ENCODE results near the gene LIMA1.
"Not testable (repeated sequence)": the region's sequence is repeated elsewhere in the genome, so short reads cannot be mapped to it uniquely, and the experiment has no call there.

Gene LIMA1

DNA sequence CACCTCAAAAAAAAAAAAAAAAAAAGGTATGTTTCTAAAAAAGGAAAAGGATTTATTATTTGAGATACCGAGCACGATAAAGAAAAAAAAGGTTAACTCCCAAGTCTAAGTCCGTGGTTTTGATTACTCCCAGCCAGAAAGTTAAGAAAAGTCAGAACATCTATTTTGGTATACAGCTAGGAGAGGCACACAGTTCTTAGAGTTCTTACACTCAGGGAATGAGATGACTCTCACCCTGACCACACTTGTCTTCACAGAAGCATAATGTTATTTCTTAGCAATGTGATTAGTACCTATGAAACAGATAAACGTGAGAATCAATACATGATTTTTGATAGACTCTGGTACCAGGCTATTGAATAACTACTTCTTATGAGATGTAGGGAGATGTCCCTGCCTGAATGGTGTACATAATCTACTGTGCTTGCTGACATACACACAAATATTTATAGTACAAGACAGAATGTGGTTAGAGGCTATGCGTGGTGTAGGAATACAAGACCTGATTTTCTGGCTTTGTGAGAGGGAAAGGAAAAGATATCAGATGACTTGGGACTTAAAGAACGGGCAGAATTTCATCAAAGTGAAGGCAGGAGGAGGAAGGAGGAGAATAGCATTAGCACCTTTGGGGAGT, 31.6 kb downstream of the LIMA1 start:
- no peak overlapping the region for H3K4me3 ChIP-seq
- peak overlapping the region in 4 of 21 experiments; percentile 4 to 40 (median 32) for H3K27ac ChIP-seq

DNA sequence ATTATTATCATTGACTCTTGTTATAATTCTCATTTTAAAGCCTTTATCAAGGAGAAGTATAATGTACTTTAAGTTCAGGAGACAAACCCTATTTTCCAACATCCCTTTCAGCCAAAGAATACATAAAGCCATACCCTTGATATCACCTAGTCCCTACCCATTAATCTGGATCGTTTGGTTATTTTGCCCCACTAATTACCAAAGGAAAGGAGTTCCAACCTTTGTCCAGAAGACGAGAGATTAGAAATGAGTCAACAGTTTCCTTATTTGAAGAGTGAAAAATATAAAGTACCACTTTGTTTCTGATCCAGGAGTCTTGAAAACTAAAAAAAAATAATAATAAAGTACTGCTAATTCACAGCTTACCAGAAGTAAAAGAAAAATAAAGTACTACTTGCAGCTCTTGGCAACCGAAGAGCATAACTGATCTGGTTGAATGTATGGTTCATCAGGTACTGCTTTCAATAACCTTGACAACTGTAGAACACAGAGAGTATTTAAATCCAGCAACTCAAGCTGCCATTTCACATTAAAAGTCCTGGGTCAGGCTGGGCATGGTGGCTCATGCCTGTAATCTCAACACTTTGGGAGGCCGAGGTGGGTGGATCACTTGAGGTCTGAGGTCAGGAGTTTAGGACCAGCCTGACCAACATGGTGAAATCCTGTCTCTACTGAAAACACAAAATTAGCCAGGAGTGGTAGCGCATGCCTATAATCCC, 33.7 kb downstream of the LIMA1 start:
- Histone ChIP-seq H3K27ac (peak overlapping the region in 3 of 21 experiments; percentile 17 to 34 (median 26)), H3K4me3 (no peak overlapping the region)

DNA sequence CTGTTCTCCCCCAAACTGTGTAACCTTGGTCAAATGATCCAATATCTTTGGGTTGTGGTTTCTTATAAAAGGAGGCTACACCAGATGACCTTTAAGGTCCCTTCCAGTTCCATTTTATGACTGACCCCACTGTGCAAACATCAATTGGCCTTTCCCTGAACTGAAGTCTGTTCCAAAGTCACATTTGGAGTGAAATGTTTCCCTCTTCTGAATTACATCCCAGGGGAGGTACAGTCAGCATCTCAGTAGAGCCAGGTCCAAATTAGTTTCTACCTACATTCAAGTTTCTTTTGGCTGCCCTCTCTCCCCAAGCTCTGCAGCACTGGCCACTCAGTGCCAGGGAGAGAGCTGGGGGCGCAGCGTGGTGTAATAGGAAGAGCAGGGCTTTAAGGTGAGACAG, 34.4 kb downstream of the LIMA1 start:
- H3K27ac ChIP-seq, result peak overlapping the region in 5 of 21 experiments; percentile 18 to 35 (median 26)
- no peak overlapping the region for H3K4me3 ChIP-seq

DNA sequence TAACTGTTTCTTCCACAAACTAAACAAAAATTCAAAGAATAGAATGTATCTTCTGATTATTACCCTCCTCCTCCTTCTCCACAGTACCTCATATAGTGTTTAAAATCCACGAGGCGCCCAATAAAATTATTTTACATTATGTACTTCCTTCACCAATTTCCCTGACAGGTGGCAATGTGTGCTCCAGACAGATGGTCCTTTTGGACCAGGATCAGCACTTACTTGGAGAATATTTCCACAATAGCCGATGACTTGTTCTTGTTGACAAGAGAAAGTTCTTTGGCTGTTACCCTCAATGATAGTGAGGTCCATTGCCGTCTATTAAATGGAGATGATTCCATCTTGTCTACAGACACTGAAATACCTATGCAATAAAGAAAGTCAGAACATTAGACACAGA, 34.9 kb downstream of the LIMA1 start:
- Histone ChIP-seq H3K27ac (peak overlapping the region in 4 of 21 experiments; percentile 18 to 76 (median 52)), H3K4me3 (no peak overlapping the region)

DNA sequence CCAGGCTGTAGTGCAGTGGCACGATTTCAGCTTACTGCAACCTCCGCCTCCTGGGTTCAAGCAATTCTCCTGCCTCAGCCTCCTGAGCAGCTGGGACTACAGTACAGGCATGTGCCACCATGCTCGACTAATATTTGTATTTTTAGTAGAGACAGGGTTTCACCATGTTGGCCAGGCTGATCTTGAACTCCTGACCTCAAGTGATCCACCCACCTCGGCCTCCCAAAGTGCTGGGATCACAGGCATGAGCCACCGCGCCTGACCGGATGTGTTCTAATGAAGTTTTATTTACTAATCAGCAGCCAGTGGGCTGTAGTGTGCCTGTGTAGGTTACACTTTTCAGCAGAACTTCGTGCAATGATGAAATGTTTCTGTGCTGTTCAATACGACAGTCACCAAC, 35.7 kb downstream of the LIMA1 start:
- not testable (repeated sequence) for H3K4me3 ChIP-seq
- H3K27ac ChIP-seq, result peak overlapping the region in 17 of 21 experiments; percentile 3 to 84 (median 59)

DNA sequence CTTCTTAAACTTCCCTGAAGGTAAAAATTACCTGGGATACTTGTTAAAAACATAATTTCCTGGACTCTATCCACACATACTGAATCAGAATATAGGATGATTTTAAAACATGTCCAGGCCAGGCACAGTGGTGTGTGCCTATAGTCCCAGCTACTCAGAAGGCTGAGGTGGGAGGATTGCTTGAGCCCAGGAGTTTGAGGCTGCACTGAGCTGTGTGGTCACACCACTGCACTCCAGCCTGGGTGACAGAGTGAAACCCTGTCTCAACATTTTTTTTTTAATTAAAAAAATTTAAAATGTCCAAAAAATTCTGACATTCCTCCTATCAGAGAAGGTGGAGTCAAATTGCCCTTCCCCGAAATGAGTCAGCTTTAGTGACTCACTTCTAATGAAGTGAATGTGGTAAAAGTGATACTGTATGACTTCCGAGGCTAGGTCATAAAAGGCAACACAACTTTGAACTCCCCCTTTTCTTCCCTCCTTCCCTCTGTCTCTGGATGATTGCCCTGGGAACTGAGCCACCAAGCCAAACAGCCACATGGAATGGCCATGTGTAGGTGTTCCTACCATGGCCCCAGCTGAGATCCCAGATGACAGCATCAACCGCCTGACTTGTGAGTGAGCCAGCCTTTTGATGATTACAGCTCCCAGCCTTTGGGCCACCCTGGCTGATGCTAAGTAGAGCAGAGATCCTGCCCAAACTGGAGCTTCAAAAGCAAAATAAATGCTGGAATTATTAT, 36.3 kb downstream of the LIMA1 start:
- Histone ChIP-seq H3K27ac (peak overlapping the region in 20 of 21 experiments; percentile 3 to 84 (median 67)), H3K4me3 (no peak overlapping the region)

DNA sequence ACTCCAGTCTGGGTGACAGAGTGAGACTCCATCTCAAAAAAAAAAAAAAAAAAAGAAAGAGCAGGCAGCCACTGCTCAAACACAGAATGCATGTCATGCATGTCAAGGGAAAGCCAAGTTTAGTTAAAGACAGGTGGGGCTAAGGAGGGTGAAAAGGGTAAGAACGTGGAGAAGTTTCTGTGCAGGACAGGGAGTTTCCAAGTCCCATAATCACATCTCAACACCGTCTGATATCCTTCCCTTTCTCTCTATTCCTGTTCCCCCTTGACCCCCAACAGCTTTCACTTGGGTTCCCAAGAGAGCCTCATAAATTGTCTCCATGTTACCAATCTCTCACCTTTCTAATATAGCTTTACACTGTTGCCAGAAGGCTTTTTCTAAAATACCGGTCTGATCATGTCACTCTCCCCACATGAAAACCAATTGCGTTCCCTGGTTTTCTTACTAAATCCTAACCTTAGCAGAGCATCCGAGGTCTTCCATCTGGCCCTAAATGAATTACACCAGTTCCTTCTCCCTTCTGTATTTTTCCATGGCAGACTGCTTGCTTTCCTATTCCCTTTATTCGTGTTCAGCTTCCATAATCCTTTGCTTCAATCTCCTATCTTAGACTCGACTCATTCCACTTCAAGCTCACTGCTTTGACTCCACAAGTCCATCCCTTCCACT, 37.0 kb downstream of the LIMA1 start:
- H3K27ac ChIP-seq, result peak overlapping the region in 20 of 21 experiments; percentile 3 to 84 (median 67)
- H3K4me3 ChIP-seq, result no peak overlapping the region

DNA sequence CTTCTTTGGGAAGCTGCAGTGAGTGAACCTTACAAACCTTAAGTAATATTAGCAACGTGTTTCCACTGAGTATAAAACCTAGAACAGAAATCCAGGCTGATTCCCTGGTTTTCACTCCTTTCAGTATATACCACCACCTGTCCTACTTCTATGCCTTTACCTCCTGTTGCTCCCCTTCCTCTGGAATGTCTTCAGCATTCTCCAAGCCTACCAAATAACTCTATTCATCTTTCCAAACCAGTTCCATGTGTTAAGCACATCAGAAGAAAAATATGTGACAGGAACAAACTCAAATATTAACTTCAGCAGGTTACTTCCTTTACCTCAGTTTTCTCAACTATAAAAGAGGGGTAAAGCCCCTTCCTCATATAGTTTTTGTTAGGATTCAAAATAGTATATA, 39.8 kb downstream of the LIMA1 start:
- H3K27ac ChIP-seq, result peak overlapping the region in 11 of 21 experiments; percentile 0 to 88 (median 76)

DNA sequence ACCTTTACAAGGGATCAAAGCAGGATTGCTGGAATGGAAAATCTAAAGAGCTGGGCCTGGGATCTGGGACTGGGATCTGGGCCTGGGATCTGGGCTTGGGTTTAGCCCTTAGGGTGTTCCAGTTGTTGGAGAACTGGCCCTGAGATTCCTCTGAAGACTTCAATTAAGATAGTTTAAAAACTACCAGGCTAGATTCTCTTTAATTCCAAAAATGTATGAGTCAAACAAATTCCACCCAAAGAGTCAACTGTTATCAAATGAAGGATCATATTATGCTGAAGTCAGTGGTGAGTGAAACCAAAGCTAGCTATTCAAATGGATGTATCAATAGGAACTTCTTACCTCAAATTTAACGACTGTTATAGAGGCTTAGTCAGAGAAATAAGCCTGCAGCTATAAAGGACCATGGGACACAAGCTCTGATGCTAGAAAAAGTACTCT, 40.5 kb downstream of the LIMA1 start:
- H3K4me3 ChIP-seq, result no peak overlapping the region
- peak overlapping the region in 18 of 21 experiments; percentile 11 to 88 (median 65) for H3K27ac ChIP-seq

More for the DNA sequence above, 39.8 kb downstream of the LIMA1 start:
- H3K4me3 ChIP-seq, result no peak overlapping the region

DNA sequence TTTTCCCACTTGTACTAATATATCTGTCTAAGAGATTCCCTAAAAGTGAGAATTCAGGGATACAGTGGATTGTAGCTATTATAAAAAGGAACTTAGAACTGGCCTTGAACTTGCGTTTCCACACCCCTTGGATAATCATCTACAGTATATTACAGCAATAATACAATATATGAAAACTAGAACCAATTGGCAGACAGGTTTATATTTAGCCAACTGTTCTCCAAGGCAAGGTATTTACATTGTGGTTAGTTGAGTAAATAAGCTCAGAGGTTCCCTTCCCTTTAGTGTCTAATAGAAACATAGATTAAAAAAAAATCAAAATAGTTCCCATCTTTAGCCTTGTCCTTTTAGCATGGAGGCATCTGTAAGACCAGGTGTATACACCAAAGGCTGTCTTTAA, 42.1 kb downstream of the LIMA1 start:
- Histone ChIP-seq H3K27ac (peak overlapping the region in 15 of 21 experiments; percentile 0 to 88 (median 54)), H3K4me3 (no peak overlapping the region)

DNA sequence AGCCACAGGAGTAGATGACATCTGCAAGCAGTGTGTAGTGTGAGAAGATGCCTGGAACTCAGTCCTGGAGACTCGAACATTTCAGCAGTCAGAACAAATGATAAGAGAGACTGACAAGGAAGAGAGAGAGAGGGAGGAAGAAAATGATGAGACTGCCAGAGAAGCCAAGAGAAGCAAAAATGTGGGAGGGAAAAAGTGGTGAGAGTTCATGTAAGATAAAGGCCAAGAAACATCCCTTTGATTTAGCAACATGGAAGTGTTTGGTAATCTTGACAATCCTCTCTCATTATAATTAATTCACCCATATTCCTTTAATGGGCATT, 42.6 kb downstream of the LIMA1 start:
- H3K27ac ChIP-seq, result peak overlapping the region in 7 of 21 experiments; percentile 0 to 88 (median 62)
- no peak overlapping the region for H3K4me3 ChIP-seq

DNA sequence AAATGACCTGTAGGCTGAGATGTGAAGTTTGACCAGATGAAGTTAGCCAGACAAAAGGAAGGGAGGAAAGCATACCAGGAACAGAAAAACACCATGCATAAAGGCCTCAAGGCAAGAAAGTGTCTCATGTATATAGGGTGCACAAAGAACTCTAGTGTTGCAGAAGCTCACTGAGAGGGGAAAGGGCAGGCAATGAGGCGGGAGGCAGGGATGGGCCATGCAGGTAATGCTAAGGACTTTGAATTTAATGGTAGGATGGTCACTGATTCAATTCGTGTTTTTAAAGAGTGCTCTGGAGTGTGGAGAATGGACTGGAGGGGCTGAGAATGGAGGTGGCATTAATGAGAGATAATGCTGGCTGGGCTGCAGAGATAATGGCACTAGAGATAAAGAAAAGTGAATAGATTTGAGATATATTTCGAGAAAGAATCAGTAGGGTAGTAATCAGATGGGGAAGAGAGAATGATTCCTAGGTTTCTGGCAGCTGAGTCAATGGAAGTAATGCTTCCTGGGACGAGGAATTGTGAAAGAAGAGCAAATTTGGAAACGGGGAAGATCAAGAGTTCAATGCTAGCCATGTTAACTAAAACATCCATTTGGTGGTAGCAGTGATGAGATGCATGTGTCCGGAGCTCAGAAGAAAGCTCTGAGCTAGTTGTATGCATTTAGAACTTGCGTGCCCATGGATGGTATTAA, 43.1 kb downstream of the LIMA1 start:
- H3K4me3 ChIP-seq, result no peak overlapping the region
- H3K27ac ChIP-seq, result peak overlapping the region in 1 of 21 experiments; percentile 23

DNA sequence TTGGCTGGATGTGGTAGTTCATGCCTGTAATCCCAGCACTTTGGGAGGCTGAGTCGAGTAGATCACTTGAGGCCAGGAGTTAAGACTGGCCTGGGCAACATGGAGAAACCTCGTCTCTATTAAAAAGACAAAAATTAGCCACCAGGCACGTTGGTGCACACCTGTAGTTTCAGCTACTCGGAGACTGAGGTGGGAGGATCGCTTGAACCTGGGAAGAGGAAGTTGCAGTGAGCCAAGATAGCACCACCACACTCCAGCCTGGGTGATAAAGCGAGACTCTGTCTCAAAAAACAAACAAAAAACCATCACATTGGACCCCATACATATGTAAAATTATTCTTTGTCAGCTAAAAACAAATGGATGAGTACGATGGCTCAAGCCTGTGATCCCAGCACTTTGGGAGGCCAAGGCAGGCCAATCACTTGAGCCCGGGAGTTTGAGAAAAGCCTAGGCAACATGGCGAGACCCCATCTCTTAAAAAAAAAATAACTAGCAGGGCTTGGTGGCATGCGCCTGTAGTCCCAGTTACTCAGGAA, 43.9 kb downstream of the LIMA1 start:
- Histone ChIP-seq H3K27ac (peak overlapping the region in 1 of 21 experiments; percentile 11), H3K4me3 (no peak overlapping the region)

DNA sequence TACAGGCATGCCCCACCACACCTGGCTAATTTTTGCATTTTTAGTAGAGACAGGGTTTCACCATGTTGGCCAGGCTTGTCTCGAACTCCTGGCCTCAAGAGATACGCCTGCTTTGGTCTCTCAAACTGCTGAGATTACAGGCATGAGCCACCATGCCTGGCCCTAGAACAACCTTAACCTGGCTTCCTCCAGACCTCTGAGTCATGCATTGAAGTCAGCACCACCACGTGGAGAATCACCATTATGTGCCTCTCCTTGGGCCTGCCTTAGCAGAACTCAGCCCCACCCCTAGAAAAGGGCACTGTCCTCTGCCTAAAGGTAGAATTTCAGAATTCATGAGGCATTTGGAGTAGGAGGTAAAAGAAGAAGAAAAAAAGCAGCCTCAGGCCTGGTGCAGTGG, 49.0 kb downstream of the LIMA1 start:
- H3K4me3 ChIP-seq, result no peak overlapping the region

DNA sequence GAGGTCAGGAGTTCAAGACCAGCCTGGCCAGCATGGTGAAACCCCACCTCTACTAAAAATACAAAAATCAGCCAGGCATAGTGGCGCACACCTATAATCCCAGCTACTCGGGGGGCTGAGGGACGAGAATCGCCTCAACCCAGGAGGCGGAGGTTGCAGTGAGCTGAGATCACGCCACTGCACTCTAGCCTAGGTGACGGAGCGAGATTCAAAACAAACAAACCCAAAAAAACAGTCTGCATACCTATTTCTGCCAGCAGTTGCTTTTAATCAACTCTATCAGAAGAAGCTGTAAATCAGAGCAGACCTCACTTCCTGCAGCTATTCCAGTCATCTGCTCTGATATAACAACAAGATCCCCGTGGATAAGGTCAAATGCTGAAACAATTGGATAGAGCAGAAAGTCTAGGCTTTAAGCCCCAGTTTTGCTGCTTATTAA, 50.5 kb downstream of the LIMA1 start:
- Histone ChIP-seq H3K27ac (peak overlapping the region in 2 of 21 experiments; percentile 43 to 49), H3K4me3 (no peak overlapping the region)

More for the DNA sequence above, 49.0 kb downstream of the LIMA1 start:
- H3K27ac ChIP-seq, result no peak overlapping the region

DNA sequence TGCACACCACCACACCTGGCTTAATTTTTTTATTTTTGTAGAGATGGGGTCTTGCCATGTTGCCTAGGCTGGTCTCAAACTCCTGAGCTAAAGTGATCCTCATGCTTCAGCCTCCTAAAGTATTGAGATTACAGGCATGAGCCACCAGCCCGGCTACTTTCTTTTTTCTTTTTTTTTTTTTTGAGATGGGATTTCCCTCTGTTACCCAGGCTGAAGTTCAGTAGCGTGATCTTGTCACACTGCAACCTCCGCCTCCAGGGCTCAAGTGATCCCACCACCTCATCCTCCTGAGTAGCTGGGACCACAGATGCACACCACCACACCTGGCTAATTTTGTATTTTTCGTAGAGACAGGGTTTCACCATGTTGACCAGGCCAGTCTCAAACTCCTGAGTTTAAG, 51.1 kb downstream of the LIMA1 start:
- H3K27ac ChIP-seq, result peak overlapping the region in 2 of 21 experiments; percentile 43 to 49
- H3K4me3 ChIP-seq, result no peak overlapping the region

DNA sequence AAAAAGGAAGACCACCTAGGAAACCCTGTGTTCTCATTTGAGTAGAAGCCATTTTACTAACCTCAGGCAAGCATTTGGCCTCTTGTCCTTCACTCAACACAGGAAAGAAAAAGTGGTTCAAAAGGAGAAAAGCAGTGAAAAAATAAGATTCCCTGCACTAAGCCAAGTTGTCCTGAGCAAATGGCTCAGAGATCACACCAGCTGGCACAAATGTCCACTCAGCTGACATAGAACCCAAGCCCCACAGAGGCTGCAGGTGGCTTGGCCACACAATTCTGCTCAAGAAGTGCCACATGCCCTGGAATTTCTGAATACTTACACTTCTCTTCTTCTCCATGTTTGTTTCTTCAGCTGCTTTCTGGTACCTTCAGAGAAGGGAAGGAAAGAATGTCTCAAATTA, 52.0 kb downstream of the LIMA1 start:
- H3K27ac ChIP-seq, result no peak overlapping the region

DNA sequence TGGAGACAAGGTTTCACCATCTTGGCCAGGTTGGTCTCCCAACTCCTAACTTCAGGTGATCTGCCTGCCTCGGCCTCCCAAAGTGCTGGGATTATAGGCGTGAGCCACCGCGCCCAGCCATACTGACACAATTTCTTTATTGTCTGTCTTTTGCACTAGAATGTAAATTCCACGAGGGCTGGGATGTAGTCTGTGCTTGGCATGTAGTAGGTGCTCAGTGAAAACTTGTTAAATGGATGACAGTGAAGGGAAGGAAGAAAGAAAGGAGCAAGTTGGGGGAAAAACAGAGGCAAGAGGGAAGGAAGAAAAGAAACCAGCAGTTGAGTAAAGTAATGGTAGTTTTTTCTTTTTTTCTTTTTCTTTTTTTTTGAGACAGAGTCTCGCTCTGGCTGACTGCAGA, 53.1 kb downstream of the LIMA1 start:
- no peak overlapping the region for H3K27ac ChIP-seq
- H3K4me3 ChIP-seq, result no peak overlapping the region

More for the DNA sequence above, 52.0 kb downstream of the LIMA1 start:
- no peak overlapping the region for H3K4me3 ChIP-seq

All from skin epidermis (tissue), 12 donors.